ENCODE results near the gene TMEM69.
"Not testable (repeated sequence)": the region's sequence is repeated elsewhere in the genome, so short reads cannot be mapped to it uniquely, and the experiment has no call there.

The TMEM69 gene

DNA sequence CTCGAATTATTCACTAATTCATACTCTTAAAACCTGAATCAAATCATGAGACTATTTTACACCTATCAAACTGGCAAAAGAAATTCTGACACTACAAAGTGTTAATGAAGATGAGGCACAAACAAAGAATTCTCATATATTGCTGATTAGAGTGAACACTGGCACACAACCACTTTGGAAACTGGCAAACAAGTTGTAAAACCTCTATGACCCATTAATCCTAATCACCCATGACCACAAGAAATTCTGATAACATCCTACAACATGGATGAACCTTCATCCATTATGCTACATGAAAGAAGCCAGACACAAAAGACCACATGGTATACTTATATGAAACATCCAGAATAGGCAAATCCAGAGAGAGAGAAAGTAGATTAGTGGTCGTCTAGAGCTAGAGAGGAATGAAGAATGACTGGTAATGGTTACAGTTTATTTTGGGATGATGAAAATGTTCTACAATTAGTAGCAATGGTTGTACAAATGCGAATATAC lies 10.2 kb upstream of the TMEM69 start:
- no peak for DNase-seq (ENCODE audit: low read depth, low spot score)
- H3K27ac ChIP-seq (ENCODE audit: low read length) = no peak overlapping the region
- no peaks in the 10 kb centered on the region for H3K27me3 ChIP-seq (ENCODE audit: control insufficient read depth, insufficient read depth, low read length)
- no peak overlapping the region for H3K4me3 ChIP-seq (ENCODE audit: low read length)
- H3K4me1 ChIP-seq (ENCODE audit: control insufficient read depth, insufficient read depth, low read length) = peaks cover 2% of the 10 kb centered on the region; the same call in 1 of the 2 replicates
- no peaks in the 10 kb centered on the region for H3K9me3 ChIP-seq (ENCODE audit: control insufficient read depth, insufficient read depth, low read length)
- H3K36me3 ChIP-seq (ENCODE audit: control insufficient read depth, insufficient read depth, low read length) = no peaks in the 10 kb centered on the region
- WGBS (ENCODE audit: insufficient coverage, insufficient read length) = 100% methylated on average over 1 of the region's 3 CpGs

DNA sequence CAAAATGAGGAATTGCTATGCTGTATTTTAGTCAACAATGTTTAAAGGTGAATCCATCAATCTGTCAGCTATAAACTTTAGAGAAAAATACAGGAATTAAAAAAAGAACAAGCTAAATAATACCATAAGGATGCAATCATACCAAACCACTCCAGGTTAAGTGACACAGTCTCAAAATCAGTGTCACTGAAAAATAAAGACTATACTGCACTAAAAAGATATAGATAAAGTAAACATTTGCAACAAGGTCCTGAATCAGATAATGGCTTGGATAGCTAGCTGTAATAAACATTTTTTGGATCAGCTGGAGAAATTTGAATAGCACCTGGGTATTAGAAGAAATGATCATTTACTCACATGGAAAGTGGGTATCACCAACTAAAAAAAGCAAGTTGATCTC lies 9.5 kb upstream of the TMEM69 start:
- no peaks in the 10 kb centered on the region for H3K9me3 ChIP-seq (ENCODE audit: control insufficient read depth, insufficient read depth, low read length)
- no peaks in the 10 kb centered on the region for H3K36me3 ChIP-seq (ENCODE audit: control insufficient read depth, insufficient read depth, low read length)
- no peak overlapping the region for H3K27ac ChIP-seq (ENCODE audit: low read length)
- H3K4me3 ChIP-seq (ENCODE audit: low read length) = no peak overlapping the region
- H3K4me1 ChIP-seq (ENCODE audit: control insufficient read depth, insufficient read depth, low read length) = peaks cover 2% of the 10 kb centered on the region; the same call in 1 of the 2 replicates
- DNase-seq (ENCODE audit: low read depth, low spot score) = no peak
- H3K27me3 ChIP-seq (ENCODE audit: control insufficient read depth, insufficient read depth, low read length) = no peaks in the 10 kb centered on the region

DNA sequence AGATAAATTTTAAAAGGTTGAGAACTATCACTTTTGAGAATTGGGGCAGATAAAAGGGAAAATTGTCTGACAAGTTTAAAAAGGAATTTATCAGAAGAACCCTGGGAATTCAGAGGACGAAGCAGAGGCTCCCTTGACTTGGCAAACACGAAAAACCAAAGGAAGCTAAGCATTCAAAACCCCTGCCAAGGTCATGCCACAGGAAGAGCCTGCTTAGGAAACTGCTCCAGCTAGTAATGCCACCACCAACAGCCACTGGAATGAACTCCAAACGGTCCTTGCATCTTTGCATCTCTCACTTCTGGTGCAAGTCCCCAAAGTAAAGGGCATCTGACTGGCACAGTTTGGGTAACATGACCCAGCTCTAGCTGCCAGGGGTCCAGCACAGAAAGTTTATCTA lies 8.9 kb upstream of the TMEM69 start:
- WGBS (ENCODE audit: insufficient coverage, insufficient read length) = no CpG with 5 or more reads among the region's 3 CpGs
- no peak for DNase-seq (ENCODE audit: low read depth, low spot score)
- Histone ChIP-seq H3K4me3 (ENCODE audit: low read length) (no peak overlapping the region), H3K36me3 (ENCODE audit: control insufficient read depth, insufficient read depth, low read length) (no peaks in the 10 kb centered on the region), H3K4me1 (ENCODE audit: control insufficient read depth, insufficient read depth, low read length) (peaks cover 2% of the 10 kb centered on the region; the same call in 1 of the 2 replicates), H3K27ac (ENCODE audit: low read length) (no peak overlapping the region), H3K27me3 (ENCODE audit: control insufficient read depth, insufficient read depth, low read length) (no peaks in the 10 kb centered on the region), H3K9me3 (ENCODE audit: control insufficient read depth, insufficient read depth, low read length) (no peaks in the 10 kb centered on the region)

DNA sequence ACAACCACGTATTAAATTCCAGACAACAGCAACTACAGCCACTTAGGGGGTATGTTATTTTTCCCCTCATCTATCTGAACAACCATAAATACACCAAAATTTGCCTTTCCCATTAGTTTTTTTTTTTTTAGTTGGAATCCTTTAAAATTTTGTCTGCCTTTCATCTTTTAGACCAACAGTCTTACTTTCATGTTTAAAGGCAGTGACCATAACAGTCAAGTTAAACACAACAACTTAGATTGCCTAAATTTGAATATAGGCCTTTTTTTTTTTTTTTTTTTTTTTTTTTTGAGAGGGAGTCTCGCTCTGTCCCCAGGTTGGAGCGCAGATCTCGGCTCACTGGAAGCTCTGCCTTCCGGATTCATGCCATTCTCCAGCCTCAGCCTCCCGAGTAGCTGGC lies 5.0 kb upstream of the TMEM69 start:
- H3K27me3 ChIP-seq (ENCODE audit: control insufficient read depth, insufficient read depth, low read length) = no peaks in the 10 kb centered on the region
- no peak overlapping the region for H3K27ac ChIP-seq (ENCODE audit: low read length)
- H3K9me3 ChIP-seq (ENCODE audit: control insufficient read depth, insufficient read depth, low read length) = no peaks in the 10 kb centered on the region
- H3K4me1 ChIP-seq (ENCODE audit: control insufficient read depth, insufficient read depth, low read length) = peaks cover 3% of the 10 kb centered on the region; the same call in 1 of the 2 replicates
- no peaks in the 10 kb centered on the region for H3K36me3 ChIP-seq (ENCODE audit: control insufficient read depth, insufficient read depth, low read length)
- no peak overlapping the region for H3K4me3 ChIP-seq (ENCODE audit: low read length)
- WGBS (ENCODE audit: insufficient coverage, insufficient read length) = no CpG with 5 or more reads among the region's 6 CpGs
- no peak for DNase-seq (ENCODE audit: low read depth, low spot score)

DNA sequence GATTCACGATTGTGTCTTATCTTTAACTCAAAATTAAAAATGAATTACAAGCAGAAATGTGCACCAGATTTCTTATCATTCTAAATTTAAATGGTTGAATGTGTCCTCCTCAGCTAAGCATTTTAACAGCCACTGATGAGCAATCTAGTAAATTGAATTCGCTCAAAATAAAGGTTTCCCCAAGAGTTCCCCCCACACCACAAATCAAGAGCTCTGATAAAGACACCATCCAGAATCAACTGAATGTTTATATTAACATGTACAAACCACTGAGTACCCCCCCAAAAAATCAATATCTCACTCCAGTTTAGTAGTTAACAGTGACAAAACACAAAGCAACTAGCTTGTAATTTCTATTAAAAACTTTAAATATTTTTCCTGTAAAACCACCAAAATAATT lies 3.6 kb upstream of the TMEM69 start:
- DNase-seq (ENCODE audit: low read depth, low spot score) = no peak
- Histone ChIP-seq H3K36me3 (ENCODE audit: control insufficient read depth, insufficient read depth, low read length) (no peaks in the 10 kb centered on the region), H3K4me3 (ENCODE audit: low read length) (no peak overlapping the region), H3K9me3 (ENCODE audit: control insufficient read depth, insufficient read depth, low read length) (no peaks in the 10 kb centered on the region), H3K27ac (ENCODE audit: low read length) (no peak overlapping the region), H3K4me1 (ENCODE audit: control insufficient read depth, insufficient read depth, low read length) (peaks cover 1% of the 10 kb centered on the region; the same call in 1 of the 2 replicates), H3K27me3 (ENCODE audit: control insufficient read depth, insufficient read depth, low read length) (no peaks in the 10 kb centered on the region)
- no CpG with 5 or more reads among the region's 2 CpGs for WGBS (ENCODE audit: insufficient coverage, insufficient read length)

DNA sequence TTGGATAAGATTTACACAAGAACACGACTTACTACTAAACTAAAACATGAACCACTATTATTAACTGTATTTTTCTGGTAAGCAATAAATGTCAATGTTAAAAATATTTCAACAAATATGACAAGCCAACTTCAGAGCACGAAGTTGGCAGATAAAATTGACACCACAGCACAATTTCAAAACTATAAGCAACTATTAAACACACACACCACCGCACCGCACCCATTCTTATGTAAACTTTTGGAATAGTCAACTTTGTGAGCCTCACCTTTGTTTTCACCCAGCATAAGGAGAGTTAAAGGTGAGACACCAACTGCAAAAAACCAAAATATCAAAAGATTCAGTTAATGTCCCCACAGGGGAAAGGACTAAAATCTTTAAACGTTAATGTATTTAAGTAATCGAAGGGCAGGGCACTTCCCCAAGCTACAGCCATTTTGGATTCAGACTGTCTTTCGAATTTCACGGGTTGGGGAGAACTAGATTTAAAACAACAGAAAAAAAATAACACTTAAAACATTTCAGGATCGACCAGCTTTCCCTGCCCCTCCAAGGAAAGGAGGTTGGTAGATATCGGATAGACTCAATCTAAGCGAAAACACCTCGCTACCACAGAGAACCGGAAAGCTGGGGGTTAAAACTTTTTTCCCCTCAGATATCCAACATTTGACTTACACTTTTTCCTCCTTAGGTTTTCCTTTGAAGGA lies 2.5 kb upstream of the TMEM69 start:
- no peak for DNase-seq (ENCODE audit: low read depth, low spot score)
- Histone ChIP-seq H3K4me3 (ENCODE audit: low read length) (peak overlapping the region; percentile 98), H3K9me3 (ENCODE audit: control insufficient read depth, insufficient read depth, low read length) (no peaks in the 10 kb centered on the region), H3K27me3 (ENCODE audit: control insufficient read depth, insufficient read depth, low read length) (no peaks in the 10 kb centered on the region), H3K4me1 (ENCODE audit: control insufficient read depth, insufficient read depth, low read length) (0 out of 2 replicates have a peak, but pooled peaks cover 1% of the 10 kb centered on the region), H3K27ac (ENCODE audit: low read length) (no peak overlapping the region), H3K36me3 (ENCODE audit: control insufficient read depth, insufficient read depth, low read length) (no peaks in the 10 kb centered on the region)
- no CpG with 5 or more reads among the region's 13 CpGs for WGBS (ENCODE audit: insufficient coverage, insufficient read length)

DNA sequence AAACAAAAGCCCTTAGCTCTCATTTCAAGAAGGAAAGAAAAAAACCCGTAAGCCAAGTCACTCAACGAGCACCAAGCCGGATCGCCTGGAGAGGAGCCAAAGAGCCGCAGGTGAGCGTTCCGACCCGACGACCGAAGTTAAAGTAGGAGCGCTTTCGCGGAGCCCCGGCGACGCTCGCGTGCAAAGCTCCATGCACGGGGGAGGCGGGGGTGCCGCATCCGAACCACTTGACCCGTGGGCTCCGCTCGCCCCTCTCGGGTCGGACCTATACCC lies 2.0 kb upstream of the TMEM69 start:
- no CpG with 5 or more reads among the region's 27 CpGs for WGBS (ENCODE audit: insufficient coverage, insufficient read length)
- Histone ChIP-seq H3K4me1 (ENCODE audit: control insufficient read depth, insufficient read depth, low read length) (0 out of 2 replicates have a peak, but pooled peaks cover 1% of the 10 kb centered on the region), H3K36me3 (ENCODE audit: control insufficient read depth, insufficient read depth, low read length) (no peaks in the 10 kb centered on the region), H3K4me3 (ENCODE audit: low read length) (peak overlapping the region; percentile 98), H3K27me3 (ENCODE audit: control insufficient read depth, insufficient read depth, low read length) (no peaks in the 10 kb centered on the region), H3K27ac (ENCODE audit: low read length) (no peak overlapping the region), H3K9me3 (ENCODE audit: control insufficient read depth, insufficient read depth, low read length) (no peaks in the 10 kb centered on the region)
- DNase-seq (ENCODE audit: low read depth, low spot score) = no peak

DNA sequence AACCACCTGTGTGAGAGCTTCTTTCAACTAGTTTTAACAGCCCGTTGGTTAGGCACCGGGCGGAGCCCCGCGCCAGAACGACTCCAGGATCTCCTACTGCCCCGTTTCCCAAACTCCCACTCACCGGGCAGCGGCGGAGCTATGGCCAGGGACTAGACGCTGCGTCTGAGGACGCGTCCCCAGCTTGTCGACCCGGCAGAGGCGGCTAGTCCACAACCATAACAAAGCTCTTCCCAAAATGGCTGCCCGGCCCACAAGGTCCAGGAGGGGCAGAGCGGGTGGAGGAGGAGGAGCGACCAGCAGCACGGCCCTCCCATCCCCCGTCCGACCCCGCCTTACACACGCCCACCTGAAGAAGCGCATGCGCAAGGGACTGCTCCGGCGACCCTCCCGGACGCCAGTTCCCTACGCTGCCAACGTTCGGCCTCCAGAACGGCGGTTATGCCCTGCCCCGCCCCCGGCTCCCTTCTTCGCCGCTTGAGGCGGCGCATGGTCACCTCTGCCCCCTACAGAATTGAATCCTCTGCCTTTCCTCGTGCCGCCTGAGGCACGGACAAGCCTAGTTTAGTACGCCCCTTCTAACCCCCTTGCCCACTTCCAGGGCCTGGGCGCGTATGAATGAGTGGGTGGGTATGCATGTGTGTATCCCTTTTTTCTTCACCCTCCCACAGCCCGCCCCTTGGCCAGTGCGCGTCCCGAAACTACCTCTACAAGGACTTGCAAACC lies 1.5 kb upstream of the TMEM69 start, which contains the start of gene GPBP1L1:
Gene GPBP1L1, minus strand, starts transcription at position 246 of the 726 bp plus-strand sequence. CDS start 27,446 bp downstream, outside the sequence.
- H3K4me3 ChIP-seq (ENCODE audit: low read length) = peak within 1 kb of the TSS; percentile 100
- peak; percentile 92 for DNase-seq (ENCODE audit: low read depth, low spot score)
- no peak within 1 kb of the TSS for H3K27ac ChIP-seq (ENCODE audit: low read length)
- no peaks in the 10 kb centered on the region for H3K36me3 ChIP-seq (ENCODE audit: control insufficient read depth, insufficient read depth, low read length)
- no CpG with 5 or more reads among the region's 52 CpGs for WGBS (ENCODE audit: insufficient coverage, insufficient read length)
- 0 out of 2 replicates have a peak, but pooled peaks cover 1% of the 10 kb centered on the region for H3K4me1 ChIP-seq (ENCODE audit: control insufficient read depth, insufficient read depth, low read length)
- no peaks in the 10 kb centered on the region for H3K9me3 ChIP-seq (ENCODE audit: control insufficient read depth, insufficient read depth, low read length)
- H3K27me3 ChIP-seq (ENCODE audit: control insufficient read depth, insufficient read depth, low read length) = no peaks in the 10 kb centered on the region

DNA sequence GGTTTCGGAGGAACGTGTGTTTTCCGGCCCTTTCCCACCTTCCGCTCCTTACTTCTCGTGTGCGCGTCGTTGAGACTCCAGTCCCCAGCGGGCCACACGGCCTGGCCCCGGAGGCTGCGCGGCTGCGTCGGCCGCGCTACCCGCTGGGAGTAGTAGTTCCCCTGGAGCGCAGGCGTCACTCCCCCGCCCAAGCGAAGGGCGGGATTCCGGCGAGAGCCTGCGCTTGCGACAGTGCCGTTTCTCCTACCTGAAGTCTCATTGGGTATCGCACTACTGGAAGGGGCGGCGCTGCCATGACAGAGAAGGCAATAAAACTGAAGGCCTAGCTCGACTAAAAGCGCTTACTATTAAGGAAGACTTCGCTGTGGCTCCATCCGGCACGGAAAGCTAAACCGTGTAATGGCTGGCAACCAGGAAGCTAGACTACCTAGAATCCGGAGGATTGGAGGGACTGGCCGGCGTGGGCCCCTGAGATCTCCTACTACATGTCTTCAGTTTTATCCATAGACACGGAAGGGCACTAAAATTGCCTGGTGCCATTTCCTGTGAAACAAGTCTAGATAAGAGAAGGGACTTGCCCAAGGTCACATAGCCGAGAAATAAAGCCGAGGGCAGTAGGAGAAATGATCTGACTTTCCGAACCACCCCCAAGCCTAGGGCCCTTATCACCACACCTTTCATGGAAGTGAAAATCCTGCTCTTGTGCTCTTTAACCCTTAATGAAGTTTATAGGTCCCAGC lies 797 bp upstream of the TMEM69 start:
- no CpG with 5 or more reads among the region's 44 CpGs for WGBS (ENCODE audit: insufficient coverage, insufficient read length)
- Histone ChIP-seq H3K4me3 (ENCODE audit: low read length) (peak overlapping the region; percentile 100; the same call in 1 of the 2 replicates), H3K4me1 (ENCODE audit: control insufficient read depth, insufficient read depth, low read length) (0 out of 2 replicates have a peak, but pooled peaks cover 1% of the 10 kb centered on the region), H3K9me3 (ENCODE audit: control insufficient read depth, insufficient read depth, low read length) (no peaks in the 10 kb centered on the region), H3K27ac (ENCODE audit: low read length) (no peak overlapping the region), H3K36me3 (ENCODE audit: control insufficient read depth, insufficient read depth, low read length) (no peaks in the 10 kb centered on the region; the same call in 1 of the 2 replicates), H3K27me3 (ENCODE audit: control insufficient read depth, insufficient read depth, low read length) (no peaks in the 10 kb centered on the region)
- peak; percentile 89 for DNase-seq (ENCODE audit: low read depth, low spot score)

DNA sequence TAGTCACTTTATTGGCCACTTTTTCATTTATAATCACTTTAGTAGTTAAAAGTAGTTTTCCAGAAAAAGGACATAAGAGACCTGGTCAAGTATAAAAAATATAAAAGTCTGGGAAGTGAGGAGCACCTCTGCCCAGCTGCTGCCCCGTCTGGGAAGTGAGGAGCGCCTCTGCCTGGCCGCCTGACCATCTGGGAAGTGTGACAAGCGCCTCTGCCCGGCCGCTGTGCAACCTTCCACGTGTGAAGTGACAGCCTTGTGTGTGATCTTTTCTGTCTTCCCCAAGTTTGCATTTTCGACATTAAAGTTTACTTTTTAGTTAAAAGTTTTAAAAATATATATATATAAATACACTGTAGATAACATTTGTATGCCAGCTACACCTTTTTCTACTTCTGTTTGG lies 5.8 kb downstream of the TMEM69 start:
- not testable (repeated sequence) for H3K27me3 ChIP-seq (ENCODE audit: control insufficient read depth, insufficient read depth, low read length); DNase-seq (ENCODE audit: low read depth, low spot score); H3K4me3 ChIP-seq (ENCODE audit: low read length); H3K36me3 ChIP-seq (ENCODE audit: control insufficient read depth, insufficient read depth, low read length); H3K27ac ChIP-seq (ENCODE audit: low read length); H3K4me1 ChIP-seq (ENCODE audit: control insufficient read depth, insufficient read depth, low read length); H3K9me3 ChIP-seq (ENCODE audit: control insufficient read depth, insufficient read depth, low read length)
- WGBS (ENCODE audit: insufficient coverage, insufficient read length) = no CpG with 5 or more reads among the region's 8 CpGs

Measured in iPS DF 6.9 (cell line).